Liver (tissue), 9 donors: ENCODE measurements around the gene NELFCD. TPM values are rescaled to one million over a fixed set of nuclear protein-coding genes. Genes with fewer than 3 reads are reported as not detected.

Source experiments
- DNase-seq: peaks from one replicate; pipeline ENCODE4 v3.0.0-alpha.2; 2017; ENCODE audit warnings: low spot score
- H3K27ac ChIP-seq, 2 donors: one replicate each; pipeline ENCODE4 v1.7.0; 2013; ENCODE audit warnings: inconsistent platforms in 2 of 2, low read length in 2 of 2, control low read depth in 1 of 2, low read depth in 1 of 2, mild to moderate bottlenecking in 1 of 2
- H3K27me3 ChIP-seq, 4 donors: one replicate each; pipeline versions ENCODE4 v1.6.1 to v1.7.0; 2013; ENCODE audit warnings: low read length in 3 of 4, inconsistent platforms in 1 of 4, mild to moderate bottlenecking in 1 of 4, moderate library complexity in 1 of 4; ENCODE audit not compliant: control insufficient read depth in 4 of 4, insufficient read depth in 4 of 4
- H3K36me3 ChIP-seq, 4 donors: one replicate each; pipeline versions ENCODE4 v1.6.1 to v1.7.0; 2013; ENCODE audit warnings: low read length in 3 of 4, mild to moderate bottlenecking in 3 of 4, low read depth in 1 of 4, moderate library complexity in 1 of 4; ENCODE audit not compliant: control insufficient read depth in 4 of 4, insufficient read depth in 3 of 4
- H3K4me1 ChIP-seq, 4 donors: one replicate each; pipeline versions ENCODE4 v1.6.1 to v1.7.0; 2013; ENCODE audit warnings: low read length in 3 of 4, mild to moderate bottlenecking in 3 of 4, moderate library complexity in 1 of 4; ENCODE audit not compliant: control insufficient read depth in 4 of 4, insufficient read depth in 4 of 4
- H3K4me3 ChIP-seq, 3 donors: one replicate each; pipeline versions ENCODE4 v1.6.1 to v1.7.0; 2013; ENCODE audit warnings: low read length in 3 of 3, control low read depth in 1 of 3, low read depth in 1 of 3, mild to moderate bottlenecking in 1 of 3
- H3K9ac ChIP-seq, 2 donors: one replicate each; pipeline ENCODE4 v1.7.0; 2013; ENCODE audit warnings: low read length in 2 of 2, mild to moderate bottlenecking in 2 of 2, moderate library complexity in 2 of 2, control low read depth in 1 of 2, low read depth in 1 of 2
- H3K9me3 ChIP-seq, 4 donors: one replicate each; pipeline versions ENCODE4 v1.6.1 to v1.7.0; 2013; ENCODE audit warnings: low read length in 3 of 4; ENCODE audit not compliant: control insufficient read depth in 4 of 4
- EGR1 ChIP-seq, 2 donors: IDR thresholded peaks; 2 replicates each; pipeline ENCODE4 v1.6.1; 2016 to 2018; ENCODE audit warnings: antibody characterized with exemption in 2 of 2, low read depth in 2 of 2
- FOXA1 ChIP-seq: IDR thresholded peaks from 2 replicates; pipeline ENCODE4 v1.6.1; 2016; ENCODE audit warnings: antibody characterized with exemption
- FOXA2 ChIP-seq: IDR thresholded peaks from 2 replicates; pipeline ENCODE4 v1.6.1; 2016; ENCODE audit warnings: antibody characterized with exemption
- GABPA ChIP-seq, 2 donors: IDR thresholded peaks in 1 of 2; conservative IDR thresholded peaks in 1 of 2; 2 replicates each; pipeline ENCODE4 v1.6.1; 2016; ENCODE audit warnings: antibody characterized with exemption in 2 of 2, mild to moderate bottlenecking in 1 of 2, moderate library complexity in 1 of 2
- HNF4A ChIP-seq, 2 donors: conservative IDR thresholded peaks; 2 replicates each; pipeline ENCODE4 v1.6.1; 2016; ENCODE audit warnings: antibody characterized with exemption in 2 of 2, mild to moderate bottlenecking in 2 of 2
- HNF4G ChIP-seq: IDR thresholded peaks from 2 replicates; pipeline ENCODE4 v1.6.1; 2016; ENCODE audit warnings: antibody characterized with exemption
- JUND ChIP-seq, 2 donors: IDR thresholded peaks; 2 replicates each; pipeline ENCODE4 v1.6.1; 2016; ENCODE audit warnings: antibody characterized with exemption in 2 of 2
- NR2F2 ChIP-seq: IDR thresholded peaks from 2 replicates; pipeline ENCODE4 v1.6.1; 2016; ENCODE audit warnings: antibody characterized with exemption
- RAD21 ChIP-seq, 2 donors: IDR thresholded peaks; 2 replicates each; pipeline ENCODE4 v1.6.1; 2016; ENCODE audit warnings: antibody characterized with exemption in 2 of 2, mild to moderate bottlenecking in 2 of 2
- RXRA ChIP-seq, 2 donors: IDR thresholded peaks; 2 replicates each; pipeline ENCODE4 v1.6.1; 2017 to 2018; ENCODE audit warnings: antibody characterized with exemption in 2 of 2, mild to moderate bottlenecking in 1 of 2
- SP1 ChIP-seq: IDR thresholded peaks from 2 replicates; pipeline ENCODE4 v1.6.1; 2018; ENCODE audit warnings: antibody characterized with exemption, mild to moderate bottlenecking
- TAF1 ChIP-seq: conservative IDR thresholded peaks from 2 replicates; pipeline ENCODE4 v1.6.1; 2016; ENCODE audit warnings: antibody characterized with exemption, mild to moderate bottlenecking
- YY1 ChIP-seq: IDR thresholded peaks from 2 replicates; pipeline ENCODE4 v1.6.1; 2016; ENCODE audit warnings: antibody characterized with exemption, mild to moderate bottlenecking
- WGBS: extraction: QIAGEN DNeasy Blood & Tissue Kit; methylation state at CpG from one replicate; pipeline ENCODE4 v1.1.7; 2013; 5-methylcytosine and 5-hydroxymethylcytosine counted together
- polyA plus RNA-seq, 2 donors: library from polyadenylated mRNA; stranded (reverse) in 1 of 2; unstranded in 1 of 2; fragments of 200-250 nt in 1 of 2; fragments of >200 nt in 1 of 2; fragmentation: Nextera tagmentation in 1 of 2; extraction: Ambion mirVana in 1 of 2; gene quantifications; one replicate each; pipeline versions ENCODE4 v1.2.1 to v1.2.3, GENCODE V29; 2013 to 2015
- total RNA-seq, 2 donors: library from RNA; depleted of rRNA; stranded (reverse); fragments of >200 nt; gene quantifications; one replicate each; pipeline ENCODE4 v1.2.3, GENCODE V29; 2014
- TF ChIP-seq, protein P1 (sequence below): IDR thresholded peaks from 2 replicates; pipeline ENCODE4 v1.6.1; 2016; ENCODE audit warnings: antibody characterized with exemption, mild to moderate bottlenecking
- TF ChIP-seq, protein P2 (sequence below): IDR thresholded peaks from 2 replicates; pipeline ENCODE4 v1.6.1; 2016; ENCODE audit warnings: antibody characterized with exemption
- TF ChIP-seq, protein P3 (sequence below): IDR thresholded peaks from 2 replicates; pipeline ENCODE4 v1.6.1; 2016; ENCODE audit warnings: antibody characterized with exemption
- TF ChIP-seq, protein P4 (sequence below): fragments of 150-350 bp; IDR thresholded peaks from 2 replicates; pipeline ENCODE4 v1.5.1; 2017; ENCODE audit warnings: improper control_type of control experiment, low read depth, low read length; ENCODE audit not compliant: missing input control
- TF ChIP-seq, protein P5 (sequence below): IDR thresholded peaks from 2 replicates; pipeline ENCODE4 v1.6.1; 2016; ENCODE audit warnings: antibody characterized with exemption
- donor health status: healthy.
- donor health status: healthy.
- donor health status: healthy.
- donor health status: healthy.
- donor health status: healthy.

The NELFCD gene
- total and polyA plus RNA-seq, 4 donors, result 28.1 to 39.8 (median 37.0) TPM

DNA sequence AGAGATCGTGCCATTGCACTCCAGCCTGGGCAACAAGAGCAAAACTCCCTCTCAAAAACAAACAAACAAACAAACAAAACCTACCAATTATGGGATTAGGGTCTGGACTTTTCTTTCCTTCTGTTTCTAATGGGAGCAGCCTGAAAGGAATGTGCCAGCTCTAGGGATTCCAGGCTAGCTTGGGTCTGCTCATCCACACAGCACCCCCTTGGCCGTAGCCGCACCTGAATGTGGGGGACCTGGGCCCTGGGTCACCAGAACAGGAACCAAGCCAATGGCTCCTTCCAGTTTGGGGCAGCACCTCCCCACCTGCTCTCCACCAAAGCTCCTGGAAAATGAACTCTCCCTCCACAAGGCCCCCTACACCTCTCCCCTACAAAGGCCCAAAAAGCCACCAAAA, 19.3 kb downstream of the NELFCD start:
- H3K4me1 ChIP-seq, result peaks cover 13 to 39% (median 28%) of the 10 kb centered on the region in 4 donors
- H3K36me3 ChIP-seq, result peaks cover 19 to 38% (median 27%) of the 10 kb centered on the region in 4 donors
- H3K27me3 ChIP-seq, result no peaks in the 10 kb centered on the region
- H3K27ac ChIP-seq, result no peak overlapping the region
- no peak overlapping the region for H3K9ac ChIP-seq
- H3K4me3 ChIP-seq, result no peak overlapping the region
- DNase-seq, result no peak
- 63% methylated on average over 3 of the region's 3 CpGs for WGBS
- no peaks in the 10 kb centered on the region for H3K9me3 ChIP-seq
- TF ChIP-seq FOXA1 (no peak), RAD21 (IDR thresholded peaks at IDR 0.05) (no peak), NR2F2 (no peak), HNF4G (no peak), FOXA2 (no peak), HNF4A (conservative IDR thresholded peaks at IDR 0.05) (no peak), GABPA (IDR thresholded peaks at IDR 0.05 in 1 of 2, conservative IDR thresholded peaks at IDR 0.05 in 1 of 2) (no peak), TAF1 (no peak), RXRA (IDR thresholded peaks at IDR 0.05) (no peak), YY1 (no peak), SP1 (no peak), JUND (IDR thresholded peaks at IDR 0.05) (no peak)
- TF ChIP-seq, protein P1, sequence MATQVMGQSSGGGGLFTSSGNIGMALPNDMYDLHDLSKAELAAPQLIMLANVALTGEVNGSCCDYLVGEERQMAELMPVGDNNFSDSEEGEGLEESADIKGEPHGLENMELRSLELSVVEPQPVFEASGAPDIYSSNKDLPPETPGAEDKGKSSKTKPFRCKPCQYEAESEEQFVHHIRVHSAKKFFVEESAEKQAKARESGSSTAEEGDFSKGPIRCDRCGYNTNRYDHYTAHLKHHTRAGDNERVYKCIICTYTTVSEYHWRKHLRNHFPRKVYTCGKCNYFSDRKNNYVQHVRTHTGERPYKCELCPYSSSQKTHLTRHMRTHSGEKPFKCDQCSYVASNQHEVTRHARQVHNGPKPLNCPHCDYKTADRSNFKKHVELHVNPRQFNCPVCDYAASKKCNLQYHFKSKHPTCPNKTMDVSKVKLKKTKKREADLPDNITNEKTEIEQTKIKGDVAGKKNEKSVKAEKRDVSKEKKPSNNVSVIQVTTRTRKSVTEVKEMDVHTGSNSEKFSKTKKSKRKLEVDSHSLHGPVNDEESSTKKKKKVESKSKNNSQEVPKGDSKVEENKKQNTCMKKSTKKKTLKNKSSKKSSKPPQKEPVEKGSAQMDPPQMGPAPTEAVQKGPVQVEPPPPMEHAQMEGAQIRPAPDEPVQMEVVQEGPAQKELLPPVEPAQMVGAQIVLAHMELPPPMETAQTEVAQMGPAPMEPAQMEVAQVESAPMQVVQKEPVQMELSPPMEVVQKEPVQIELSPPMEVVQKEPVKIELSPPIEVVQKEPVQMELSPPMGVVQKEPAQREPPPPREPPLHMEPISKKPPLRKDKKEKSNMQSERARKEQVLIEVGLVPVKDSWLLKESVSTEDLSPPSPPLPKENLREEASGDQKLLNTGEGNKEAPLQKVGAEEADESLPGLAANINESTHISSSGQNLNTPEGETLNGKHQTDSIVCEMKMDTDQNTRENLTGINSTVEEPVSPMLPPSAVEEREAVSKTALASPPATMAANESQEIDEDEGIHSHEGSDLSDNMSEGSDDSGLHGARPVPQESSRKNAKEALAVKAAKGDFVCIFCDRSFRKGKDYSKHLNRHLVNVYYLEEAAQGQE, result no peak
- TF ChIP-seq, protein P2, sequence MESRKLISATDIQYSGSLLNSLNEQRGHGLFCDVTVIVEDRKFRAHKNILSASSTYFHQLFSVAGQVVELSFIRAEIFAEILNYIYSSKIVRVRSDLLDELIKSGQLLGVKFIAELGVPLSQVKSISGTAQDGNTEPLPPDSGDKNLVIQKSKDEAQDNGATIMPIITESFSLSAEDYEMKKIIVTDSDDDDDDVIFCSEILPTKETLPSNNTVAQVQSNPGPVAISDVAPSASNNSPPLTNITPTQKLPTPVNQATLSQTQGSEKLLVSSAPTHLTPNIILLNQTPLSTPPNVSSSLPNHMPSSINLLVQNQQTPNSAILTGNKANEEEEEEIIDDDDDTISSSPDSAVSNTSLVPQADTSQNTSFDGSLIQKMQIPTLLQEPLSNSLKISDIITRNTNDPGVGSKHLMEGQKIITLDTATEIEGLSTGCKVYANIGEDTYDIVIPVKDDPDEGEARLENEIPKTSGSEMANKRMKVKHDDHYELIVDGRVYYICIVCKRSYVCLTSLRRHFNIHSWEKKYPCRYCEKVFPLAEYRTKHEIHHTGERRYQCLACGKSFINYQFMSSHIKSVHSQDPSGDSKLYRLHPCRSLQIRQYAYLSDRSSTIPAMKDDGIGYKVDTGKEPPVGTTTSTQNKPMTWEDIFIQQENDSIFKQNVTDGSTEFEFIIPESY, result no peak
- TF ChIP-seq, protein P3, sequence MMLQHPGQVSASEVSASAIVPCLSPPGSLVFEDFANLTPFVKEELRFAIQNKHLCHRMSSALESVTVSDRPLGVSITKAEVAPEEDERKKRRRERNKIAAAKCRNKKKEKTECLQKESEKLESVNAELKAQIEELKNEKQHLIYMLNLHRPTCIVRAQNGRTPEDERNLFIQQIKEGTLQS, result no peak
- TF ChIP-seq, protein P4, sequence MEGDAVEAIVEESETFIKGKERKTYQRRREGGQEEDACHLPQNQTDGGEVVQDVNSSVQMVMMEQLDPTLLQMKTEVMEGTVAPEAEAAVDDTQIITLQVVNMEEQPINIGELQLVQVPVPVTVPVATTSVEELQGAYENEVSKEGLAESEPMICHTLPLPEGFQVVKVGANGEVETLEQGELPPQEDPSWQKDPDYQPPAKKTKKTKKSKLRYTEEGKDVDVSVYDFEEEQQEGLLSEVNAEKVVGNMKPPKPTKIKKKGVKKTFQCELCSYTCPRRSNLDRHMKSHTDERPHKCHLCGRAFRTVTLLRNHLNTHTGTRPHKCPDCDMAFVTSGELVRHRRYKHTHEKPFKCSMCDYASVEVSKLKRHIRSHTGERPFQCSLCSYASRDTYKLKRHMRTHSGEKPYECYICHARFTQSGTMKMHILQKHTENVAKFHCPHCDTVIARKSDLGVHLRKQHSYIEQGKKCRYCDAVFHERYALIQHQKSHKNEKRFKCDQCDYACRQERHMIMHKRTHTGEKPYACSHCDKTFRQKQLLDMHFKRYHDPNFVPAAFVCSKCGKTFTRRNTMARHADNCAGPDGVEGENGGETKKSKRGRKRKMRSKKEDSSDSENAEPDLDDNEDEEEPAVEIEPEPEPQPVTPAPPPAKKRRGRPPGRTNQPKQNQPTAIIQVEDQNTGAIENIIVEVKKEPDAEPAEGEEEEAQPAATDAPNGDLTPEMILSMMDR, result no peak
- TF ChIP-seq, protein P5, sequence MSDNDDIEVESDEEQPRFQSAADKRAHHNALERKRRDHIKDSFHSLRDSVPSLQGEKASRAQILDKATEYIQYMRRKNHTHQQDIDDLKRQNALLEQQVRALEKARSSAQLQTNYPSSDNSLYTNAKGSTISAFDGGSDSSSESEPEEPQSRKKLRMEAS, result no peak

DNA sequence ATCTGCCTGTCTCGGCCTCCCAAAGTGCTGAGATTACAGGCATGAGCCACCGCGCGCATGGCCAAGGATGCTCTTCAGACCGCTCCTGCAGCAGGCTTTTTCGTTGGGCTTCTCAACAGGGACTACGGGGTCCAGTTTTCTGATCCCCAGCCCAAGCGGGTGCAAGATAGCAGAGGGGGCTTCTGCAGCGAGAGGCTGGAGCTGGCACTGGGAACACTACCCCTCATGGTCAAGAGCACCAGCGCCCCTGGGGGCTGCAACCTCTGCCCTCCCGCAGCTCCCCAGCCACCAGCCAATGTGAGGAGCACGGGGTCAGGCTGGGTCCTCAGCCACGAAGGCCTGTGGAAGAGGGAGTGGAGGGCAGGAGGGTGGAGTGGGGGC, 20.0 kb downstream of the NELFCD start:
- H3K27me3 ChIP-seq, result no peaks in the 10 kb centered on the region
- H3K4me1 ChIP-seq, result peaks cover 14 to 39% (median 30%) of the 10 kb centered on the region in 4 donors
- TF ChIP-seq RXRA (IDR thresholded peaks at IDR 0.05) (no peak), RAD21 (IDR thresholded peaks at IDR 0.05) (no peak), EGR1 (IDR thresholded peaks at IDR 0.05; ENCODE audit: low read depth in 2 of 2) (no peak), HNF4A (conservative IDR thresholded peaks at IDR 0.05) (no peak), HNF4G (no peak), JUND (IDR thresholded peaks at IDR 0.05) (no peak)
- no peak overlapping the region for H3K27ac ChIP-seq
- H3K9me3 ChIP-seq, result no peaks in the 10 kb centered on the region
- H3K4me3 ChIP-seq, result no peak overlapping the region
- DNase-seq, result no peak
- H3K36me3 ChIP-seq, result peaks cover 19 to 36% (median 26%) of the 10 kb centered on the region in 4 donors
- no peak overlapping the region for H3K9ac ChIP-seq
- WGBS, result 96% methylated on average over 13 of the region's 13 CpGs
